MCF 10A (cell line): ENCODE measurements around the gene FAM193B. TPM values are rescaled to one million over a fixed set of nuclear protein-coding genes. Genes with fewer than 3 reads are reported as not detected.

Source experiments
- BruUV-seq: library from RNA; stranded (reverse); fragments of 400-500 nt; replicated peaks from 2 replicates; lab custom pipeline; 2021; lab: Mats Ljungman, UMichigan
- CTCF ChIA-PET: fragments of 300-600 bp; sonication (Branson Sonifier 250); formaldehyde crosslinking; extraction: SDS; loops from one replicate; lab custom pipeline; 2021; ENCODE audit warnings: antibody characterized with exemption, inconsistent platforms; lab: Yijun Ruan, JAX
- POLR2A ChIA-PET: fragments of 300-600, 350-650 bp; sonication (Branson Sonifier 250); formaldehyde crosslinking; extraction: SDS; loops from one replicate; lab custom pipeline; 2020; ENCODE audit warnings: antibody characterized with exemption, inconsistent platforms; lab: Yijun Ruan, JAX
- DNase-seq: peaks from one replicate; pipeline ENCODE4 v3.0.0-alpha.2; 2018; ENCODE audit not compliant: unreplicated experiment
- H3K27ac Mint-ChIP-seq: one replicate; pipeline ENCODE4 v1.8.0; 2022; ENCODE audit warnings: mild to moderate bottlenecking, low read depth, mixed read lengths; ENCODE audit not compliant: unreplicated experiment
- H3K27me3 Mint-ChIP-seq: one replicate; pipeline ENCODE4 v1.8.0; 2022; ENCODE audit warnings: mixed read lengths; ENCODE audit not compliant: insufficient read depth, unreplicated experiment
- H3K36me3 Mint-ChIP-seq: one replicate; pipeline ENCODE4 v1.8.0; 2022; ENCODE audit warnings: mild to moderate bottlenecking, moderate library complexity, mixed read lengths; ENCODE audit not compliant: insufficient read depth, unreplicated experiment
- H3K4me1 Mint-ChIP-seq: one replicate; pipeline ENCODE4 v1.8.0; 2022; ENCODE audit warnings: mixed read lengths; ENCODE audit not compliant: insufficient read depth, unreplicated experiment
- H3K4me3 Mint-ChIP-seq: one replicate; pipeline ENCODE4 v1.8.0; 2022; ENCODE audit warnings: mild to moderate bottlenecking, moderate library complexity, mixed read lengths; ENCODE audit not compliant: unreplicated experiment
- H3K9me3 Mint-ChIP-seq: one replicate; pipeline ENCODE4 v1.8.0; 2022; ENCODE audit warnings: mixed read lengths; ENCODE audit not compliant: unreplicated experiment
- CTCF ChIP-seq: fragments of 200-600 bp; IDR thresholded peaks from one replicate; pipeline ENCODE4 v1.8.0; 2022; ENCODE audit warnings: antibody characterized with exemption, mild to moderate bottlenecking; ENCODE audit not compliant: unreplicated experiment
- intact Hi-C: fragments of 100-400 bp; cut with micrococcal nuclease; formaldehyde crosslinking; loops from 2 replicates; pipeline ENCODE4 v1.14.1; 2022
- total RNA-seq: library from RNA; stranded (reverse); gene quantifications from 2 replicates; pipeline ENCODE4 v1.2.3, GENCODE V29; 2022

Gene FAM193B
- total RNA-seq, 1 experiment from 2014 or later, result 80.4 TPM

DNA sequence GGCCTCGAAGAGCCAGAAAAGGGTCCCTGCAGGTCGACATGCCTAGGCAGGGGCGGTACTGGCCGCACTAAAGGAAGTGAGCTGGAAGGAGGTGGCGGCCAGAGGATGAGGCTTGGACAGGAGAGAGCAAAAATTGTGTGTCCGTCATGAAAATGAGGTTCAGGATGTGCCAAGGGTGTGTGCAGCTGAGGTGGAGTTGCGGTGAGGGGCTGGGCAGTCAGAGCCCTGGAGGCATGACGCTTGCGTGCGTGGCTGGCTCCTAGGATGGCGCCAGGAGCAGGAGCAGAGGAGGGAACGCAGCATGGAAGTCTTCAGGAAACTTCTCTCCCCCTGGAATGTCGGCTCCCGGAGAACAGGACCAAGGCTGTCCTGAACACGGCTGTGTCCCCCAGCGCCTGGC is 51.5 kb downstream of the FAM193B start:
- intact Hi-C loops, result loop anchor here (5.0 kb wide), 3 partner anchors 89 to 391 kb away; partner anchors contain the start of gene TMED9
- no TSS peak for BruUV-seq
- ChIA-PET CTCF (interaction anchor here (0.6 to 8.6 kb wide), 16 partner anchors 8 to 392 kb away, joined by 3 to 83 read pairs (median 17); partner anchors contain the start of genes DDX41, DOK3 and PFN3), POLR2A (interaction anchor here (0.7 to 2.7 kb wide), 7 partner anchors 14 to 194 kb away, joined by 3 to 18 read pairs (median 6); partner anchors contain the start of genes DDX41 and GRK6)
- H3K4me1 Mint-ChIP-seq, result peaks cover 34% of the 10 kb centered on the region
- H3K9me3 Mint-ChIP-seq, result no peaks in the 10 kb centered on the region
- H3K4me3 Mint-ChIP-seq, result peak overlapping the region; percentile 35
- no peaks in the 10 kb centered on the region for H3K36me3 Mint-ChIP-seq
- H3K27ac Mint-ChIP-seq, result peak overlapping the region; percentile 20
- no peak for TF ChIP-seq CTCF
- DNase-seq, result peak; percentile 52
- H3K27me3 Mint-ChIP-seq, result no peaks in the 10 kb centered on the region

GRCh38 chr5:177501874-177502678 is 52.3 kb downstream of the FAM193B start:
- no peaks in the 10 kb centered on the region for H3K27me3 Mint-ChIP-seq
- DNase-seq, result no peak
- no peak for TF ChIP-seq CTCF
- ChIA-PET CTCF (interaction anchor here (0.5 to 8.6 kb wide), 56 partner anchors 8 to 456 kb away, joined by 3 to 83 read pairs (median 5); partner anchors contain the start of genes B4GALT7, DDX41, DOK3 and PFN3), POLR2A (interaction anchor here (1.0 to 2.7 kb wide), 12 partner anchors 8 to 131 kb away, joined by 3 to 18 read pairs (median 6); partner anchors contain the start of genes DDX41 and GRK6)
- intact Hi-C loops, result loop anchor here (1.0 to 5.0 kb wide), 5 partner anchors 47 to 390 kb away; partner anchors contain the start of gene TMED9
- H3K27ac Mint-ChIP-seq, result peak overlapping the region; percentile 20
- H3K9me3 Mint-ChIP-seq, result no peaks in the 10 kb centered on the region
- no peaks in the 10 kb centered on the region for H3K36me3 Mint-ChIP-seq
- peaks cover 37% of the 10 kb centered on the region for H3K4me1 Mint-ChIP-seq
- H3K4me3 Mint-ChIP-seq, result peak overlapping the region; percentile 35
- BruUV-seq, result no TSS peak

DNA sequence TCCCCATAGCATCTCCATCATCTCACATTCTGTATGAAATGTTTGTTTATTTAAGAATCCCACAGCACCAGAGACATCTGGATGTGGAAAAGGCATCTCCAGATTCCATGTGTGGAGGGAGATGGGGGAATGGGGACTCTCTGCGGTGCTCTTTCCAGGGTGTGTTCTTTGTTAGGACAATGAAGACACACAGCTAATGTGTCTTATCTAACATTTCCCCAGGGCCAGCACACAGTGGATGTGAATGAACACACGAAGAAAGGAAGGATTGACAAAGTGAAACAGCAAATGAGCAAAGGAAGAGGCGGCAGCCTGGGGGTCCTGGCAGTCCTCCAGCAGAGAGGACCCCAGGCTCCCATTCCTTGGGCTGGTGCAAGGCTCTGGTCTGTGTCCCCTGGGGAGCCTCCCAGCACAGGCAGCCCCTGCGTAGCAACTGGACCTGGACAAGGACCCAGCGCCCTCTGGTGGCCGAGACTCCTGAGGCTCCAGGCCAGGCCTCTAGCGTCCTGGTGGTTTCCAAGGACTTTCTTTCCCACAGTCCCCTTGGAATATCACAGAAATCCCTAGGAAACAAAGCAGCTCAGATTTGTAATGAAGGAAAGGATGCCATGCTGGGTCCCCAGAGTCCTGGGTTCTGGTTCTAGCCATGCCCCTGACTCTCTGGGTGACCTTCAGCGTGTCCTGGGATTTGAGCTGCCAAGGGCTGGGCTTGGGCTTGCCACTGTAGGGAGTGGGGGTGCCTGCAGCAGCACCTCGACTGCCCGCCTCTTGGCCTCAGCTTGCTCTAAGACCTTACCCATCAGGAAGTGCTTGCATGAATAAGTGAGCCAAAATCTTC is 53.5 kb downstream of the FAM193B start:
- Mint-ChIP-seq H3K36me3 (no peaks in the 10 kb centered on the region), H3K4me3 (no peak overlapping the region), H3K4me1 (peaks cover 43% of the 10 kb centered on the region), H3K9me3 (no peaks in the 10 kb centered on the region), H3K27me3 (no peaks in the 10 kb centered on the region), H3K27ac (no peak overlapping the region)
- BruUV-seq, result no TSS peak
- ChIA-PET CTCF (interaction anchor here (0.5 to 8.6 kb wide), 72 partner anchors 8 to 455 kb away, joined by 3 to 83 read pairs (median 4); partner anchors contain the start of genes B4GALT7, DDX41, DOK3 and PFN3), POLR2A (interaction anchor here (0.6 to 2.7 kb wide), 12 partner anchors 9 to 192 kb away, joined by 3 to 18 read pairs (median 4); partner anchors contain the start of gene DDX41)
- intact Hi-C loops, result loop anchor here (1.0 to 5.0 kb wide), 5 partner anchors 46 to 389 kb away; partner anchors contain the start of gene TMED9
- TF ChIP-seq CTCF, result peak; percentile 96
- DNase-seq, result peak; percentile 90
